ENCODE data around the gene TMC5.

TMC5 gene

DNA sequence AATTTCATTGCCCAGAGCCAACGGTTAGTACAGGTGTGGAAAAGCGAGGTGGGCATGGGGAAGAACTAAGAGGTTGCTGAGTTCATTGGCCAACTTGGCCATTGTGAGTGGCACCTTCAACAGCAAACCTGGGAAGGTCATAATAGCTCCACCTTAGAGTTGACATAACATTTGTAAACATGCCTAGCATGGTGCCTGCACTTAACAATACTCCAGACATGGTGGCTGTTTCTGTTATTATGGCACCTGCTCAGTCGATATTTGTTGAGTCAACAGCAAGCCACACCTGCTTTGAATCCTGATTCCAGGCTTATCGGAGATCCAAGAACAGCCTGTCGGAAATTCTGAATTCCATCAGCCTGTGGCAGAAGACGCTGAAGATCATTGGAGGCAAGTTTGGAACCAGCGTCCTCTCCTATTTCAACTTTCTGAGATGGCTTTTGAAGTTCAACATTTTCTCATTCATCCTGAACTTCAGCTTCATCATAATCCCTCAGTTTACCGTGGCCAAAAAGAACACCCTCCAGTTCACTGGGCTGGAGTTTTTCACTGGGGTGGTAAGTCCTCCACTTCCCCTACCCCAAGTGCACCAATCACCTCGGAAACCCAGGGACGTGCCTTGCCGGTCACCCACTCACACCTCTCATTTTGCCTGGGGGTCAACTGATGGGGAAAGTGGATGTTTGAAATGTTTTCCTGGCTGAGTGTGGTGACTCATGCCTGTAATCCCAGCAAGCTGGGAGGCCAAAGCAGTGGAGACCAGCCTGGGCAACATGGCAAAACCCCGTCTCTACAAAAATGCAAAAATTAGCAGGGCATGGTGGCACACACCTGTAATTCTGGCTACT lies 46.0 kb downstream of the TMC5 start:
- TF ChIP-seq ZNF274 (IDR thresholded peaks at IDR 0.05; ENCODE audit: low read depth, low read length), result no peak
- H3K4me3 ChIP-seq (ENCODE audit: low read length), result no peak overlapping the region

DNA sequence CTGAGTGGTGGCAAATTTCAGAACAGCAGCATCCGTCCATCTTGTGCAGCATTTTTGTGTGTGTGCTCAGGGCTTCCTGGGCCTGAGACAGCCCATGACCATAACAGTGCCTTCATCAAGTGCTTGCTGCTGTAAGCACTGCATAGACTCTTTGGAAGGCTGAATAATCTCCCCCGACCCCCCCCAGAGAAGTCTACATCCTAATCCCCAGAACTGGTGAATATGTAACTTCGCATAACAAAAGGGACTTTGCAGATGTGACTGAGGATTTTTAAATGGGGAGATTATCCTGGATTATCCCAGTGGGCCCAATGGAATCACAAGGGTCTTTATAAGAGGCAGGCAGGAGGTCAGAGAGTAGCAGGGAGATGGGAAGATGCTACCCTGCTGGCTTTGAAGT lies 50.6 kb downstream of the TMC5 start:
- no peak overlapping the region for H3K4me3 ChIP-seq (ENCODE audit: low read length)
- TF ChIP-seq ZNF274 (IDR thresholded peaks at IDR 0.05; ENCODE audit: low read depth, low read length), result no peak

DNA sequence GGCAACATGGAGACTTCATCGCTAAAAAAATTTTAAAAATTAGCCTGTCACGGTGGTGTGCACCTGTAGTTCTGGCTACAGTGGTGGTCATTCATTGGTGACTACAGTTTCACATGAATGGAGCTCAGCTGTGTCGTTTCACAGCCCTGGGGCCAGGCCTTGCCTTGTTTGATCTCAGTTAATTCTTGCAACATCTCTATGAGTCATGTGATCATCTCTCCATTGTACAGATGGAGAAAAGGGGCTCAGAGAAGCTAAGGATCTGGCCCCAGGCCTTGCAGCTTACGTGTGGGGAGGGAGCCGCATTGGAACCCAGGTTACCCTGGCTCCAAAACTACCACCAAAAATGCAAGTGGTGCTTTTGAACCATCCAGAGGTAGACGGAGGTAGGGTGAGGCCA lies 54.8 kb downstream of the TMC5 start:
- H3K4me3 ChIP-seq (ENCODE audit: low read length), result no peak overlapping the region
- TF ChIP-seq ZNF274 (IDR thresholded peaks at IDR 0.05; ENCODE audit: low read depth, low read length), result no peak

DNA sequence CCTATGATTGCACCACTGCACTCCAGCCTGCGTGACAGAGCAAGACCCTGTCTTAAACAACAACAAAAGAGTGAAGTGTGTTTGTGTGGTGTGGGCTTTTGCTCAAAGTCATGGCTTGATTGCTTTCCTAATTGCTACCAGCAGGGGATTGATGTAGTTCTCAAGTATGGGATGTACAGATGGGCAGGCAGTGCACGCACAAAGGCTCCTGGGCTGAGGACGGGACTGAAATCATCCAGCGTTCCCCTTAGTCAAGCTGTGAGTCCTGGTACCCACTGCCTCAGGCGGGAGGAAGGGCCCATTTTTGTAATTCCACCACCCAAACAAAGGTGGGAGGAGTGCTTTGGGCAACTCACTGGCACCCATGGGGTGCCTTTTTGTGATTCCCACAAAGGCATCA lies 56.9 kb downstream of the TMC5 start:
- H3K4me3 ChIP-seq (ENCODE audit: low read length), result no peak overlapping the region
- TF ChIP-seq ZNF274 (IDR thresholded peaks at IDR 0.05; ENCODE audit: low read depth, low read length), result no peak

DNA sequence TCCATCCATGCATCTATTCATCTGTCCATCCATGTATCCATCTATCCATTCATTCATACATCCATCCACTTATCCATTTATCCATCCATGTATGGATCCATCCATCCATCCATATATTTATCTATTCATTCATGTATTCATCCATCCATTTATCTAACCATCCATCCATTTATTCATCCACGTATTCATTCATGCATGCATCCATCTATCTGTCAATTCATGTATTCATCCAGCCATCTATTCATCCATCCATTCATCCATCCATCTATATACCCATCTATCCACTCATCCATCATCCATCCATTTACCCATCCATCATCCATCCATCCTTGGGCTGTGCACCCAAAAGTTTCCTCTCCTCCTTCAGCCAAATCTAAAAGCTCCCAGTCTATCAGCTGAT lies 60.8 kb downstream of the TMC5 start:
- H3K4me3 ChIP-seq (ENCODE audit: low read length), result no peak overlapping the region
- no peak for TF ChIP-seq ZNF274 (IDR thresholded peaks at IDR 0.05; ENCODE audit: low read depth, low read length)

DNA sequence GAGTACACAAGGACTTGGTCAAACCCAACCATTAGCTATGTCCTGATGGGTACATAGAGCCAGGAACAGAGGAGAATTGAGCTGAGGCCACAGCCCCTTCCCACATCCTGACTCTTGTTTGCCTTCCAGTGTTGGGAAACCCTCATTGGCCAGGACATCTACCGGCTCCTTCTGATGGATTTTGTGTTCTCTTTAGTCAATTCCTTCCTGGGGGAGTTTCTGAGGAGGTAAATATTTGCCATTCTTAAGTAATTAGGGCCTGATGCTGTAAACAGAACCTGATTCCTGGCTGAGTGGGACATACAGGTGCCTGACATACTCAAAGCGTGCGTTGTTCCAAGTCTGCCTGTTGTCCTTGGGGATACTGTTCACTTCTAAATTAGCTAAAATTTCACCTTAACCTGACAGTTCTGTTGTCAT lies 61.6 kb downstream of the TMC5 start:
- no peak overlapping the region for H3K4me3 ChIP-seq (ENCODE audit: low read length)
- TF ChIP-seq ZNF274 (IDR thresholded peaks at IDR 0.05; ENCODE audit: low read depth, low read length), result no peak

DNA sequence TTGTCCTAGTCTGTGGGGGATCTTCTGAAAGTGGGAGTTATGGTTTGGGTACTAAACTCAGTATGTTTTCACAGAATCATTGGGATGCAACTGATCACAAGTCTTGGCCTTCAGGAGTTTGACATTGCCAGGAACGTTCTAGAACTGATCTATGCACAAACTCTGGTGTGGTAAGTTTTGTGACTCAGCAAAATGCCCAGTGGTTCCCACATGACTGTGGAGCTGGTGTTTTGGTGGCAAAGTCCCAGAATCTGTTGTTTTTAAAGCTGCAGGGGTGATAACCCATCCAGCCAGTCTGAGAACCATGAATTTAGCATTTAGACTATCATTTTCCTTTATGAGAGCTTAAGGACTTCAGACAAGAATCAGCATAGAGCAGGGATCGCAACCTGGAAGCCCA lies 63.6 kb downstream of the TMC5 start:
- no peak overlapping the region for H3K4me3 ChIP-seq (ENCODE audit: low read length)
- no peak for TF ChIP-seq ZNF274 (IDR thresholded peaks at IDR 0.05; ENCODE audit: low read depth, low read length)

DNA sequence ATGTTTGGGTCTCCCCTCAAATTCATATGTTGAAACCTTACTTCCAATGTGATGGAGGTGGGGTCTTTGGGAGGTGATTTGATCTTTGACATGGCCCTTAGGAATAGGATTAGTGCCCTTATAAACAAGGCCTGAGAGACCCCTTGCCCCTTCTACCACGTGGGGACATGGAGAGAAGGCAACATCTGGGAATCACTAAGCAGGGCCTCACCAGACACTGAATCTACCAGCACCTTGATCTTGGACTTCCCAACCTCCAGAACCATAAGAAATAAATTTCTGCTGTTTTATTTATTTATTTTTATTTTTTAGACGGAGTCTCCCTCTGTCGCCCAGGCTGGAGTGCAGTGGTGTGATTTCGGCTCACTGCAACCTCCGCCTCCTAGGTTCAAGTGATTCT lies 64.1 kb downstream of the TMC5 start:
- H3K4me3 ChIP-seq (ENCODE audit: low read length), result no peak overlapping the region
- TF ChIP-seq ZNF274 (IDR thresholded peaks at IDR 0.05; ENCODE audit: low read depth, low read length), result no peak

DNA sequence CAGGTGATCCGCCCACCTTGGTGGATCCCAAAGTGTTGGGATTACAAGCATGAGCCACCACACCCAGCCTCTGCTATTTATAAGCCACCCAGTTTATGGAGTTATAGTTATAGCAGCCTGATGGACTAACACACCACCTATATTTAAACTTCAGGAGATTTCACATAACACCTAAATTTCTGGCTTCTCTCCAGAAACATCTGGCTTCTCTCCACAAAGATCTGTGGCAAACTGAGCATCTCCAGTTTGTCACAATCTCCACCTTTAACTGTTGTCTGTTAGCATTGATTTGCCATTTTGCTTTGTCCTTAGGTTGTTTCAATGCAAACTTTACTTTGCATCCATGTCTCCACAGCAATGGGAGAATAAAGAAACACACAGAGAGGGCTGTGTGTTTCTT lies 64.6 kb downstream of the TMC5 start:
- no peak overlapping the region for H3K4me3 ChIP-seq (ENCODE audit: low read length)
- TF ChIP-seq ZNF274 (IDR thresholded peaks at IDR 0.05; ENCODE audit: low read depth, low read length), result no peak

DNA sequence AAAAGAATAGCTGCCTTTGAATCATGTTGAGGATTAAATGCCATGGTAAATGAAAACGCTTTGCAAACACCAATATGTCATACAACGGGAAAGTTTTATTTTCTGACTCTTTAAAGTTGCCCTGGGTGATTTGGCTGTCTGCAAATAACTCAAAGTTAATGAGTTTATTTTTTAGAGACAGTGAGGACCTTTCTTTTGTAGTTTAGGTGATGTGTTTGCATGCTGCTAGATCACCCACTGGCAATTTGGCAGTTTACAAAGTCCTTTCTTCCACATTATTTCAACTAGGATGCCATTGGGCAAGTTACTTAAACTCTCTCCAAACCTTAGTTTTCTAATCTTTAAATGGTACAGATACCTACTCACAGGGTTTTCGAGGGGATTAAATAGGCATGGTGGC lies 66.4 kb downstream of the TMC5 start:
- no peak for TF ChIP-seq ZNF274 (IDR thresholded peaks at IDR 0.05; ENCODE audit: low read depth, low read length)
- no peak overlapping the region for H3K4me3 ChIP-seq (ENCODE audit: low read length)

DNA sequence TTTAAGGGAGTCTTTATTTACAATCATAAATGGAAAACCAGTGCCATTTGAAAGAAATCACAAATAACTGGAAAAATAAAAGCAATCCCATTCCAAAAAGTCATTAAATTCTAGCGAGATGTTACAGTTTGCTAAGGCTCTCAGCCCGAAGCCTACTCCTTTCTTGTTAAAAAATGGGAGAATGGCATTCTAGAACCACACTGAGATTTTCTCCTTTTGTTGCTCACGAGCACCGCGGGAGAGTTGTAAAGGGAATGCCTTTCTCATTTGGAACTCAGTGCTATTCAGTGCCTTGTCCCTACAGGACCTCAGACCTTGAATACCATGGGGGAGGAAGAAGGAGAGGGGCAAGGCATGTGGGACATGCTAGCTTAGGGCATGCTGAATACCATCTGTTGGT lies 67.9 kb downstream of the TMC5 start:
- no peak overlapping the region for H3K4me3 ChIP-seq (ENCODE audit: low read length)
- no peak for TF ChIP-seq ZNF274 (IDR thresholded peaks at IDR 0.05; ENCODE audit: low read depth, low read length)

DNA sequence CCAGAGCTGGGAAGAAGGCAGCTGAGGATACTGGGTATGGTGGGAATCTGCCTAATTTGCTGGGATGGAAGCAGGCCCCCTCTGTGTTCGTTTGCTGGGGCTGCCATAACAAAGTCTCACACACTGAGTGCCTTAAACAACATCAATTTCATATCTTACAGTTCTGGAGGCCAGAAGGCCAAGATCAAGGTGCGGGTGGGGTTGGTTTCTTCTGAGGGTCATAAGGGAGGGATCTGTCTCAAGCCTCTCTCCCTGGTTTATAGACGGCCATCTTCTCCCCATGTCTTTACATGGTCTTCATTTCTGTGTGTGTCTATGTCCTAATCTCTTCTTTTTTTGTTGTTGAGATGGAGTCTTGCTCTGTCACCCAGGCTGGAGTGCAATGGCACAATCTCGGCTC lies 68.4 kb downstream of the TMC5 start:
- no peak overlapping the region for H3K4me3 ChIP-seq (ENCODE audit: low read length)
- no peak for TF ChIP-seq ZNF274 (IDR thresholded peaks at IDR 0.05; ENCODE audit: low read depth, low read length)

DNA sequence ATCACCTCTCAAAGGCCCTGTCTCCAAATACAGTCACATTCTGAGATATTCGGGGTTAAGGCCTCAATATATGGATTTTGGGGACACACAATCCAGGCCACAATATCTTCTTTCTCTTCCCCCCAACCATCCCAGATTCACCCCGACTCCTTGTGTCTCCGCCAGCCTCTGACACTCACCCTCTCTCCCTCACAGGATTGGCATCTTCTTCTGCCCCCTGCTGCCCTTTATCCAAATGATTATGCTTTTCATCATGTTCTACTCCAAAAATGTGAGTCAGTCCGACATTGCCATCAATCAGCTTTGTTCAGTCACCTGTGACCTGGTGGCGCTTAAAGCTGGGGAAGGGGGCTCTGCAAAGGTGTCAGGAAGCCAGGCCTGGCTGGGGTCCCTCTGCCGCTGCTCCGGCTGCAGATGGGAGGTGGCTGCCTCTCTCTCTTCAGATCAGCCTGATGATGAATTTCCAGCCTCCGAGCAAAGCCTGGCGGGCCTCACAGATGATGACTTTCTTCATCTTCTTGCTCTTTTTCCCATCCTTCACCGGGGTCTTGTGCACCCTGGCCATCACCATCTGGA lies 69.2 kb downstream of the TMC5 start:
- TF ChIP-seq ZNF274 (IDR thresholded peaks at IDR 0.05; ENCODE audit: low read depth, low read length), result no peak
- H3K4me3 ChIP-seq (ENCODE audit: low read length), result no peak overlapping the region

DNA sequence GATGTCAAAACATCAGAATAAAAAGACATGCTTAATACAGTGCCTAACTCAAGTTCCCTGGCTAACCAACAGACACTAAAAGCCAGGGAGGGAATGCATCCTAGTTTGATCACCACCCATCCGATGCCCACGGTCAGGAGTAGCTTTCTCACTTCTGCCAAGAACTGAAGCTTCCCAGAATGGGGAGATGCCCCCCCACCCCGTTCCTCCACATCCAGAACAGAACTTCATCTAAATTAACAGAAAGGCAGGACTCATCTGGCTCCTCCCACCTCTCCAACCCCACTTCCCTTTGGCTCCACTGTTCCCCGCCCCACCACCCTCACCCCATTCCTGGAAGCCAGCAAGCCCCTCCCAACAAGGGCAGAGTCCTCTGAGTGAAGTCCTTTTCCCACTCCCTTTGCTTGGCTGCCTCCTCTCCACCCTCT lies 70.5 kb downstream of the TMC5 start:
- TF ChIP-seq ZNF274 (IDR thresholded peaks at IDR 0.05; ENCODE audit: low read depth, low read length), result no peak
- H3K4me3 ChIP-seq (ENCODE audit: low read length), result no peak overlapping the region

DNA sequence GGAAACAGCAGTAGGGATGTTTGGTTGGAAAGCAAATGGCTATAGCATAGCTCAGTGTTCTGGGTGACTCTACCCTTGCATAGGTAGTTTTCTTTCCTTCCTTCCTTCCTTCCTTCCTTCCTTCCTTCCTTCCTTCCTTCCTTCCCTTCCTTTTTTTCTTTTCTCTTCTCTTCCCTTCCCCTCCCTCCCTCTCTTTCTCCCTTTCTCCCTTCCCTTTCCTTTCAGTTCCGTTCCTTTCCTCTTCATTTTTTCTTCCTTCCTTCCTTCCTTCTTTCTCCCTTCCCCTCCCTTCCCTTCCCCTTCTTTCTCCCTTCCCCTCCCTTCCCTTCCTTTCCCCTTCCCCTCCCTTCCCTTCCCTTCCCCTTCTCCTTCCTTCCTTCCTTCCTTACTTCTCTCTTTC lies 72.9 kb downstream of the TMC5 start:
- no peak overlapping the region for H3K4me3 ChIP-seq (ENCODE audit: low read length)
- no peak for TF ChIP-seq ZNF274 (IDR thresholded peaks at IDR 0.05; ENCODE audit: low read depth, low read length)
